Lower leg skin (tissue), 3 donors: ENCODE data around the gene TAF1A.

Source experiments
- CTCF ChIP-seq, 3 donors: fragments of 450-650 bp; IDR thresholded peaks; one replicate each; pipeline ENCODE4 v1.5.1; 2016; ENCODE audit warnings: antibody characterized with exemption in 3 of 3, mild to moderate bottlenecking in 3 of 3, moderate library complexity in 2 of 3
- POLR2A ChIP-seq, 2 donors: fragments of 450-650 bp; IDR thresholded peaks; one replicate each; pipeline ENCODE4 v1.6.1; 2016 to 2017; ENCODE audit warnings: antibody characterized with exemption in 2 of 2, mild to moderate bottlenecking in 1 of 2, moderate library complexity in 1 of 2

- TF ChIP-seq CTCF (IDR thresholded peaks at IDR 0.05) (no peak), POLR2A (IDR thresholded peaks at IDR 0.05) (no peak)
These were observed 28.1 kb downstream of the TAF1A start for GRCh38 chr1:222561656-222562055.
